Esophagus muscularis mucosa (tissue), 4 donors: ENCODE results near the gene C1QL3. TPM values are rescaled to one million over a fixed set of nuclear protein-coding genes. Genes with fewer than 3 reads are reported as not detected.

Experiments
- DNase-seq: peaks from one replicate; pipeline ENCODE4 v3.0.0-alpha.2; 2017; ENCODE audit errors: extremely low spot score
- H3K27ac ChIP-seq, 4 donors: fragments of 200-600 bp; sonication (generic); replicated peaks in 1 of 4; 1 replicate in 3 of 4; 2 replicates in 1 of 4; pipeline ENCODE4 v1.5.1; 2016 to 2019; ENCODE audit warnings: mild to moderate bottlenecking in 1 of 4
- H3K27me3 ChIP-seq, 4 donors: fragments of 200-600 bp; sonication (generic); one replicate each; pipeline versions ENCODE4 v1.5.1 to v1.6.0; 2016 to 2019
- H3K36me3 ChIP-seq, 4 donors: fragments of 200-600 bp; sonication (generic); one replicate each; pipeline ENCODE4 v1.5.1; 2016 to 2019
- H3K4me1 ChIP-seq, 4 donors: fragments of 200-600 bp; sonication (generic); one replicate each; pipeline ENCODE4 v1.5.1; 2016 to 2019
- H3K4me3 ChIP-seq, 4 donors: fragments of 200-600 bp; sonication (generic); 1 replicate in 2 of 4; 2 replicates in 2 of 4; pipeline ENCODE4 v1.5.1; 2016 to 2019; ENCODE audit warnings: mild to moderate bottlenecking in 4 of 4, moderate library complexity in 1 of 4
- H3K9me3 ChIP-seq, 4 donors: fragments of 200-600 bp; sonication (generic); 1 replicate in 3 of 4; 2 replicates in 1 of 4; pipeline ENCODE4 v1.5.1; 2016 to 2019
- EP300 ChIP-seq: sonication (generic); formaldehyde crosslinking; IDR thresholded peaks from one replicate; pipeline ENCODE4 v1.6.1; 2017; ENCODE audit warnings: antibody characterized with exemption
- POLR2A ChIP-seq: fragments of 450-650 bp; IDR thresholded peaks from one replicate; pipeline ENCODE4 v1.6.1; 2017; ENCODE audit warnings: antibody characterized with exemption, moderate library complexity, mild to moderate bottlenecking, low read depth
- POLR2AphosphoS5 ChIP-seq, 2 donors: sonication (generic); formaldehyde crosslinking; IDR thresholded peaks; one replicate each; pipeline ENCODE4 v1.6.1; 2017; ENCODE audit warnings: antibody characterized with exemption in 2 of 2
- WGBS: methylation state at CpG from one replicate; pipeline ENCODE4 v1.1.5; 2018; 5-methylcytosine and 5-hydroxymethylcytosine counted together
- intact Hi-C: fragments of 100-400 bp; cut with DNase I; formaldehyde crosslinking; loops from one replicate; pipeline ENCODE4 v1.15.1; 2023
- total RNA-seq, 4 donors: library from RNA; depleted of rRNA; stranded (reverse); fragments of >200 nt; gene quantifications; one replicate each; pipeline versions ENCODE4 v1.1.0 to v1.2.1, GENCODE V29; 2016
- TF ChIP-seq, protein P1 (sequence below), 3 experiments: fragments of 200-600 bp in 2 of 3; fragments of 450-650 bp in 1 of 3; sonication (generic) in 2 of 3; IDR thresholded peaks; one replicate each; pipeline ENCODE4 v1.5.1; 2017 to 2019; ENCODE audit warnings: antibody characterized with exemption in 3 of 3, mild to moderate bottlenecking in 2 of 3, moderate library complexity in 1 of 3

C1QL3 gene
- total RNA-seq, 4 donors from 2014 or later = not detected

DNA sequence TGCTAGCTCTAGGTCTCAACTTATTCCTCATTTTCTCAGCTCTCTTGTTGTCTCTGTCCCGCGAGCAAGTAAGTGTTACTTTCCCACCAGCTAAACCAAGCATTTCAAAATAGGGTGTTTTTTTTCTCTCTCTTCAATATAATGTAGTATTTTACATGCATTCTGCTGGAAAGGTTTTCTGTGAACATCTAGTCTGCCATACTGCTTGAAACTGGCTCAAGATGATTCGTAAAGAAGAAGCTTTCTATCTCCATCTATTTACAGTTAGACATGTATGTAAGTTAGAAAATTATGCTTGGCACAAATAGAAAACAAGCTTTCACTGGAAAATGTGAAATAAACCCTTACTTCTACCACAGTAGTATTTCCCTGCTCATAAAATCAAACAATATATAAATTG, 31.2 kb downstream of the C1QL3 start:
- H3K9me3 ChIP-seq = no peaks in the 10 kb centered on the region
- no peaks in the 10 kb centered on the region for H3K4me1 ChIP-seq
- intact Hi-C loops = no loop called here
- H3K4me3 ChIP-seq = no peak overlapping the region
- H3K27me3 ChIP-seq = no peaks in the 10 kb centered on the region
- TF ChIP-seq EP300 (no peak), POLR2A (no peak), POLR2AphosphoS5 (IDR thresholded peaks at IDR 0.05) (no peak)
- TF ChIP-seq, protein P1, sequence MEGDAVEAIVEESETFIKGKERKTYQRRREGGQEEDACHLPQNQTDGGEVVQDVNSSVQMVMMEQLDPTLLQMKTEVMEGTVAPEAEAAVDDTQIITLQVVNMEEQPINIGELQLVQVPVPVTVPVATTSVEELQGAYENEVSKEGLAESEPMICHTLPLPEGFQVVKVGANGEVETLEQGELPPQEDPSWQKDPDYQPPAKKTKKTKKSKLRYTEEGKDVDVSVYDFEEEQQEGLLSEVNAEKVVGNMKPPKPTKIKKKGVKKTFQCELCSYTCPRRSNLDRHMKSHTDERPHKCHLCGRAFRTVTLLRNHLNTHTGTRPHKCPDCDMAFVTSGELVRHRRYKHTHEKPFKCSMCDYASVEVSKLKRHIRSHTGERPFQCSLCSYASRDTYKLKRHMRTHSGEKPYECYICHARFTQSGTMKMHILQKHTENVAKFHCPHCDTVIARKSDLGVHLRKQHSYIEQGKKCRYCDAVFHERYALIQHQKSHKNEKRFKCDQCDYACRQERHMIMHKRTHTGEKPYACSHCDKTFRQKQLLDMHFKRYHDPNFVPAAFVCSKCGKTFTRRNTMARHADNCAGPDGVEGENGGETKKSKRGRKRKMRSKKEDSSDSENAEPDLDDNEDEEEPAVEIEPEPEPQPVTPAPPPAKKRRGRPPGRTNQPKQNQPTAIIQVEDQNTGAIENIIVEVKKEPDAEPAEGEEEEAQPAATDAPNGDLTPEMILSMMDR (IDR thresholded peaks at IDR 0.05) = no peak
- H3K36me3 ChIP-seq = peaks cover 0 to 20% (median 9%) of the 10 kb centered on the region in 4 donors
- no peak overlapping the region for H3K27ac ChIP-seq
- DNase-seq = no peak
- 94% methylated on average over 3 of the region's 3 CpGs for WGBS

DNA sequence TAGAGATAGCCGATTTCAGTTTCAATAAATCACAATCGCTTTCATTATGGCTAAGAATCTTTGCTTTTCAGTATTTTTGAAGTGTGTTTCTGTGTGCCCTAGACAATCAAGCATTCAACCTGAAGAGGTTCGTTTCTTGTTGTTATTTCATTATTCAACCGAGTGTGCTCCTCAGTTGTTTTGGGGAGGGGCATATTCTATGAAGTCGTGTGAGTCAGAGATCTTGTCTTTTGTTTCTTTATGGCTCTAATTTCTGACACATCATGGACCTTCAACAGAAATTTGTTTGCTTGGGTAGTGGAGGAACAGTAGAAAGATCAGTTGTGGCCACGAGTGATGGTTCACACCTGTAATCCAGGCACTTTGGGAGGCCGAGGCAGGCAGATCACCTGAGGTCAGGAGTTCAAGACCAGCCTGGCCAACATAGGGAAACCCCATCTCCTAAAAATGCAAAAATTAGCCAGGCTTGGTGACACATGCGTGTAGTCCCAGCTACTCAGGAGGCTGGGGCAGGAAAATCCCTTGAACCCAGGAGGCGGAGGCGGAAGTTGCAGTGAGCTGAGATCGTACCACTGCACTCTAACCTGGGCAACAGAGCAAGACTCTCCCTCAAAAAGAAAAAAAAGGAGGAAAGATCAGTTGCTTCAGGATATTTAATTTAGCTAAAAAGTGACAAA, 38.3 kb downstream of the C1QL3 start:
- no peak for DNase-seq
- H3K27me3 ChIP-seq = no peaks in the 10 kb centered on the region
- H3K4me3 ChIP-seq = no peak overlapping the region
- no peak overlapping the region for H3K27ac ChIP-seq
- TF ChIP-seq EP300 (no peak), POLR2AphosphoS5 (IDR thresholded peaks at IDR 0.05) (no peak), POLR2A (no peak)
- TF ChIP-seq, protein P1 (IDR thresholded peaks at IDR 0.05) = no peak
- 87% methylated on average over 11 of the region's 11 CpGs for WGBS
- peaks cover 0 to 20% (median 6%) of the 10 kb centered on the region in 4 donors for H3K36me3 ChIP-seq
- no peaks in the 10 kb centered on the region for H3K4me1 ChIP-seq
- intact Hi-C loops = no loop called here
- no peaks in the 10 kb centered on the region for H3K9me3 ChIP-seq

DNA sequence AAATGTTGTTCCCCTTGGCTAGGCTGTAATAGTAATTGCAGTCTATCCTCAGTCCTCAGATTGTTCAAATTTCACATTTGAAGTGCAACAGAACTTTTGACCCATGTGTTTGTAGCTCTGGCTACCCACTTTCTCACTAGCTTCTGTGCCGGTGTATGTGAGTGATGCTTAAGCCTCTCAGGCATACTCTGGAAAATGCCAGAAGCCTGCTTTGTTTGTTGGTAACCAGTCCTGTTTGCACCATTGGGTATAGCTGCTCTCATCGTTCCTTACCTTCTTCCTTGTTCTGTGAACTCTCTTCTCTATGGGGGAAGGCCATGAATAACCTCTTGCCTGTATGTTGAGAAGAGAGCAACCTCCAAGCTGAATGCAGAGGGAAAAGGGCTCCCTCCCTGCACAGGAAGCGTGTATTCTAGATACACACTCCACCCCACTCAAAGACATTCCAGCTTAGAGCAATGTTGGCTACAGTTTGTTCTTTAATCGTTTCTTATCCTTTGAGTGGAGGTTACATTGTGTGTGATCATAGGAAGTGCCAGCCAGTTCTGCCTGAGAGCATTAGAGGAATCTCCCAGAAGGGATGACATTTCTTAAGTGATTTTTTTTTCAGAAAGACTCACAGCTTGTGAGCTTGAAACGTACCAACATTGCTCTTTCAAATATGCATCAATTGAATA, 40.5 kb downstream of the C1QL3 start:
- no peak for TF ChIP-seq EP300
- TF ChIP-seq, protein P1 (IDR thresholded peaks at IDR 0.05) = no peak
- no peak for TF ChIP-seq POLR2A
- no peak for TF ChIP-seq POLR2AphosphoS5 (IDR thresholded peaks at IDR 0.05)
- no peaks in the 10 kb centered on the region for H3K9me3 ChIP-seq
- H3K4me1 ChIP-seq = no peaks in the 10 kb centered on the region
- no peak overlapping the region for H3K4me3 ChIP-seq
- no peak overlapping the region for H3K27ac ChIP-seq
- H3K36me3 ChIP-seq = peaks cover 0 to under 1% (median 0%) of the 10 kb centered on the region in 4 donors
- H3K27me3 ChIP-seq = no peaks in the 10 kb centered on the region
- intact Hi-C loops = no loop called here
- no peak for DNase-seq
- WGBS = 71% methylated on average over 5 of the region's 5 CpGs

DNA sequence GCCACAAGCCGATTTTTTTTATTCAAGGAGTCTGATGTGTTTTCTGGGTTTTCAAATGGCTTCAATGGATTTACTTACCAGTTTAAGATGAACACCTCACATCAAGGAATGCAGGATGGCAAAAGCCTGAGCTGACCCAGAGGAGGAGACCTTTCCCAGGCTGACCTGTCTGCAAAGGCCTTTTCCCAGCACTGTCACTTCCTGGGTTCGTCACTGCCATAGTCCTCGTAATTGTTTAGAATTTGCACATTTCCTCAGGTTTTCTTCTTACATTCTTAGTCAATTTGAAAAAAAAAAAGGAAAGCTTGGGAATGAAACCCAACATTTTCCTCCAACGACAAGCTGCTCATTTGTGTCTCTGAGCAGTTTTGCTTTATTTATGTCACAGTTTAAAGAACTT, 42.9 kb downstream of the C1QL3 start:
- no peak for TF ChIP-seq EP300
- no peak for TF ChIP-seq POLR2AphosphoS5 (IDR thresholded peaks at IDR 0.05)
- TF ChIP-seq, protein P1 (IDR thresholded peaks at IDR 0.05) = no peak
- no peak for TF ChIP-seq POLR2A
- DNase-seq = no peak
- Histone ChIP-seq H3K27me3 (no peaks in the 10 kb centered on the region), H3K4me3 (no peak overlapping the region), H3K9me3 (no peaks in the 10 kb centered on the region), H3K4me1 (no peaks in the 10 kb centered on the region), H3K27ac (no peak overlapping the region), H3K36me3 (no peaks in the 10 kb centered on the region)
- 88% methylated on average over 4 of the region's 4 CpGs for WGBS
- intact Hi-C loops = no loop called here
